DOHH2 (cell line): ENCODE results near the gene ZNF581.

Experiments used
- H3F3A ChIP-seq: fragments of 200-600 bp; sonication (generic), shearing (Covaris generic); 2 replicates; pipeline ENCODE4 v1.6.0; 2016; ENCODE audit warnings: antibody characterized with exemption, mild to moderate bottlenecking; ENCODE audit not compliant: control insufficient read depth, insufficient read depth
- H3K27ac ChIP-seq: fragments of 200-600 bp; sonication (generic); 2 replicates; pipeline ENCODE4 v1.5.1; 2014; ENCODE audit warnings: low read depth, mild to moderate bottlenecking, low read length, moderate library complexity
- H3K27me3 ChIP-seq: fragments of 200-600 bp; sonication (generic); 2 replicates; pipeline ENCODE4 v1.6.1; 2014; ENCODE audit warnings: mild to moderate bottlenecking, low read length, mixed read lengths; ENCODE audit not compliant: control insufficient read depth
- H3K36me3 ChIP-seq: fragments of 200-600 bp; sonication (generic); 2 replicates; pipeline ENCODE4 v1.6.1; 2014; ENCODE audit warnings: mild to moderate bottlenecking, low read length, moderate library complexity, mixed read lengths; ENCODE audit not compliant: control insufficient read depth
- H3K4me1 ChIP-seq: fragments of 200-600 bp; sonication (generic); 2 replicates; pipeline ENCODE4 v1.6.1; 2014; ENCODE audit warnings: mild to moderate bottlenecking, low read length, mixed read lengths; ENCODE audit not compliant: control insufficient read depth
- H3K4me2 ChIP-seq: fragments of 200-600 bp; sonication (generic); 2 replicates; pipeline ENCODE4 v1.6.0; 2014; ENCODE audit warnings: mild to moderate bottlenecking, low read length, moderate library complexity
- H3K4me3 ChIP-seq: fragments of 200-600 bp; sonication (generic); 2 replicates; pipeline ENCODE4 v1.5.1; 2014; ENCODE audit warnings: mild to moderate bottlenecking, low read length, mixed read lengths
- H3K79me2 ChIP-seq: fragments of 200-600 bp; sonication (generic); 2 replicates; pipeline ENCODE4 v1.6.1; 2014; ENCODE audit warnings: mild to moderate bottlenecking, low read length, mixed read lengths; ENCODE audit not compliant: control insufficient read depth
- H3K9me2 ChIP-seq: fragments of 200-600 bp; sonication (generic); replicated peaks from 2 replicates; pipeline ENCODE4 v1.6.1; 2014; ENCODE audit warnings: mild to moderate bottlenecking, low read length, mixed read lengths; ENCODE audit not compliant: control insufficient read depth
- H3K9me3 ChIP-seq: fragments of 200-600 bp; sonication (generic); 2 replicates; pipeline ENCODE4 v1.6.1; 2014; ENCODE audit warnings: antibody characterized with exemption, low read length, mixed read lengths; ENCODE audit not compliant: control insufficient read depth, insufficient read depth
- H4K20me1 ChIP-seq: fragments of 200-600 bp; sonication (generic); 2 replicates; pipeline ENCODE4 v1.6.0; 2014; ENCODE audit warnings: low read depth, mild to moderate bottlenecking, antibody characterized with exemption, low read length, moderate library complexity; ENCODE audit not compliant: control insufficient read depth, insufficient read depth
- EZH2phosphoT487 ChIP-seq: fragments of 200-600 bp; sonication (generic); IDR thresholded peaks from 2 replicates; pipeline ENCODE4 v1.6.1; 2017; ENCODE audit warnings: borderline replicate concordance, mild to moderate bottlenecking, antibody characterized with exemption, low read length, moderate library complexity, mixed read lengths
- TF ChIP-seq, protein P1 (sequence below): fragments of 200-600 bp; sonication (generic); IDR thresholded peaks from one replicate; pipeline ENCODE4 v1.5.1; 2014; ENCODE audit warnings: antibody characterized with exemption, mild to moderate bottlenecking, low read depth, low read length; ENCODE audit not compliant: poor library complexity, severe bottlenecking

The ZNF581 gene

DNA sequence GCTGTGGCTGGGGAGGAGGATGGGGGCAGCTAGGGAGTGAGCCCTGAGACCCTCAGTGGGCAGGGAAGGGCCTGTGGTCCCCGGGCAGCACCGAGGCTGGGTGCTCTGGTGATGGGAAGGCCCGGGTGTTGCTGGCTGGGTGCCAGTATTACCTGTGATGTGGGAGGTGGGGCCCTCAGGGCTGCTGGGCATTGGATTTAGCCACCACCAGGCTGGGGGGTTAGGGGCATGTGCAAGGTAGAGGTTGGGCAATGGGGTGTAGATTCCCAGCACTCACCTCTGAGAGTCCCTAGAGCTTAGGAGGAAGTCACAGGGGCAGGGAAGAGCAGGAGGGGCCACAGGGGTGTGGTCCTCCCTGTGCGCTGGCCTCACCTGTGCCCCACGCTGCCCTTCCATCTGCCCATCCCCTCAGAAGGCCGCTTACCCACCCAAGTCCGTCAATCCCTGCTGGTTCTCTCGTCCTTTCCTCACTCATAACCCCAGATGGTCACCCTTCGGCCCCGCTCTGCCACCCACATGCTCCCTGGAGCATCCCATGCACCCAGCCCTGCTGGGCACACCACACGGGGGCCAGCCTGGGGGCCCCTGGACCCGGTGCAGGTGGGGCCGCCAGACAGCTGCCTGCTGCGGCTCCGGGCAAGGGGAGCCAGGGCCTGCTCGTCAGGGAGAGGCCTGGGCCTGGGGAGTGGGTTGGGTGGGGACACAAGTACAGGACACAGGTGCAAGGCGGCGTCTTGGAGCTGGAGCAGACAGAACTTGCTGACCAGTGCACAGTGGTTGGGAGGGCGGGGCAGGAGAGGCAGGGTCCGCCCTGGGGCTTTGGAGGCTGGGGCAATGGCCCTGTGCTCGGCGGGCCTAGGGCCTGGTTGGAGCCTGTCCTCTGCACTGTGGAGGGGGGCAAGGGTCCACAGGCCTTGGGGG lies 44.1 kb downstream of the ZNF581 start:
- TF ChIP-seq, protein P1, sequence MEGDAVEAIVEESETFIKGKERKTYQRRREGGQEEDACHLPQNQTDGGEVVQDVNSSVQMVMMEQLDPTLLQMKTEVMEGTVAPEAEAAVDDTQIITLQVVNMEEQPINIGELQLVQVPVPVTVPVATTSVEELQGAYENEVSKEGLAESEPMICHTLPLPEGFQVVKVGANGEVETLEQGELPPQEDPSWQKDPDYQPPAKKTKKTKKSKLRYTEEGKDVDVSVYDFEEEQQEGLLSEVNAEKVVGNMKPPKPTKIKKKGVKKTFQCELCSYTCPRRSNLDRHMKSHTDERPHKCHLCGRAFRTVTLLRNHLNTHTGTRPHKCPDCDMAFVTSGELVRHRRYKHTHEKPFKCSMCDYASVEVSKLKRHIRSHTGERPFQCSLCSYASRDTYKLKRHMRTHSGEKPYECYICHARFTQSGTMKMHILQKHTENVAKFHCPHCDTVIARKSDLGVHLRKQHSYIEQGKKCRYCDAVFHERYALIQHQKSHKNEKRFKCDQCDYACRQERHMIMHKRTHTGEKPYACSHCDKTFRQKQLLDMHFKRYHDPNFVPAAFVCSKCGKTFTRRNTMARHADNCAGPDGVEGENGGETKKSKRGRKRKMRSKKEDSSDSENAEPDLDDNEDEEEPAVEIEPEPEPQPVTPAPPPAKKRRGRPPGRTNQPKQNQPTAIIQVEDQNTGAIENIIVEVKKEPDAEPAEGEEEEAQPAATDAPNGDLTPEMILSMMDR = no peak
- no peak for TF ChIP-seq EZH2phosphoT487
- Histone ChIP-seq H3K4me3 (no peak overlapping the region), H3K27me3 (no peaks in the 10 kb centered on the region), H3K9me3 (no peaks in the 10 kb centered on the region), H3F3A (no peaks in the 10 kb centered on the region), H3K36me3 (peaks cover 92% of the 10 kb centered on the region), H3K79me2 (peaks cover 56% of the 10 kb centered on the region), H3K27ac (no peak overlapping the region), H3K4me2 (no peak overlapping the region), H3K4me1 (no peaks in the 10 kb centered on the region), H3K9me2 (no peaks in the 10 kb centered on the region), H4K20me1 (0 out of 2 replicates have a peak, but pooled peaks cover 5% of the 10 kb centered on the region)

GRCh38 chr19:55688422-55689218 lies 45.2 kb downstream of the ZNF581 start:
- Histone ChIP-seq H3F3A (no peaks in the 10 kb centered on the region), H3K27me3 (no peaks in the 10 kb centered on the region), H3K79me2 (peaks cover 48% of the 10 kb centered on the region), H3K4me1 (no peaks in the 10 kb centered on the region), H3K4me3 (no peak overlapping the region), H3K4me2 (no peak overlapping the region), H3K36me3 (peaks cover 98% of the 10 kb centered on the region), H3K27ac (no peak overlapping the region), H3K9me3 (no peaks in the 10 kb centered on the region), H4K20me1 (0 out of 2 replicates have a peak, but pooled peaks cover 5% of the 10 kb centered on the region), H3K9me2 (no peaks in the 10 kb centered on the region)
- TF ChIP-seq, protein P1 = no peak
- TF ChIP-seq EZH2phosphoT487 = no peak

- H4K20me1 ChIP-seq = 0 out of 2 replicates have a peak, but pooled peaks cover 5% of the 10 kb centered on the region
- H3K27ac ChIP-seq = no peak overlapping the region
- no peaks in the 10 kb centered on the region for H3K9me2 ChIP-seq
- no peak overlapping the region for H3K4me3 ChIP-seq
- H3K79me2 ChIP-seq = peaks cover 39% of the 10 kb centered on the region
- H3K4me2 ChIP-seq = no peak overlapping the region
- peaks cover 97% of the 10 kb centered on the region for H3K36me3 ChIP-seq
- H3K4me1 ChIP-seq = no peaks in the 10 kb centered on the region
- H3F3A ChIP-seq = no peaks in the 10 kb centered on the region
- TF ChIP-seq EZH2phosphoT487 = no peak
- TF ChIP-seq, protein P1 = no peak
- no peaks in the 10 kb centered on the region for H3K9me3 ChIP-seq
- no peaks in the 10 kb centered on the region for H3K27me3 ChIP-seq
Observed at GRCh38 chr19:55689411-55690108, 46.1 kb downstream of the ZNF581 start.
